HUES6 (cell line): ENCODE data around the gene CA9.
A peak's percentile ranks its signal among the peaks of the same experiment; 100 is the strongest.

Experiments
- H3K27ac ChIP-seq: 2 replicates; pipeline ENCODE4 v1.7.0; 2013; ENCODE audit warnings: low read depth, mild to moderate bottlenecking, low read length, inconsistent platforms
- H3K27me3 ChIP-seq: 2 replicates; pipeline ENCODE4 v1.6.1; 2013; ENCODE audit warnings: low read length; ENCODE audit not compliant: control insufficient read depth, insufficient read depth
- H3K36me3 ChIP-seq: 2 replicates; pipeline ENCODE4 v1.6.1; 2013; ENCODE audit warnings: low read length; ENCODE audit not compliant: control insufficient read depth, insufficient read depth
- H3K4me1 ChIP-seq: 2 replicates; pipeline ENCODE4 v1.6.1; 2013; ENCODE audit warnings: low read length; ENCODE audit not compliant: control insufficient read depth, insufficient read depth
- H3K4me3 ChIP-seq: 2 replicates; pipeline ENCODE4 v1.5.1; 2013; ENCODE audit warnings: low read depth, low read length
- H3K9ac ChIP-seq: one replicate; pipeline ENCODE4 v1.6.1; 2013; ENCODE audit warnings: mild to moderate bottlenecking, low read length
- H3K9me3 ChIP-seq: 2 replicates; pipeline ENCODE4 v1.6.1; 2013; ENCODE audit warnings: low read depth, low read length; ENCODE audit not compliant: control insufficient read depth, insufficient read depth

Gene CA9

DNA sequence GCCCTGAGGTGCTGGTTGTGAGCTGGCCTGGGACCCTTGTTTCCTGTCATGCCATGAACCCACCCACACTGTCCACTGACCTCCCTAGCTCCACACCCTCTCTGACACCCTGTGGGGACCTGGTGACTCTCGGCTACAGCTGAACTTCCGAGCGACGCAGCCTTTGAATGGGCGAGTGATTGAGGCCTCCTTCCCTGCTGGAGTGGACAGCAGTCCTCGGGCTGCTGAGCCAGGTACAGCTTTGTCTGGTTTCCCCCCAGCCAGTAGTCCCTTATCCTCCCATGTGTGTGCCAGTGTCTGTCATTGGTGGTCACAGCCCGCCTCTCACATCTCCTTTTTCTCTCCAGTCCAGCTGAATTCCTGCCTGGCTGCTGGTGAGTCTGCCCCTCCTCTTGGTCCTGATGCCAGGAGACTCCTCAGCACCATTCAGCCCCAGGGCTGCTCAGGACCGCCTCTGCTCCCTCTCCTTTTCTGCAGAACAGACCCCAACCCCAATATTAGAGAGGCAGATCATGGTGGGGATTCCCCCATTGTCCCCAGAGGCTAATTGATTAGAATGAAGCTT lies 6.1 kb downstream of the CA9 start:
- Histone ChIP-seq H3K27me3 (peaks cover 6% of the 10 kb centered on the region), H3K4me3 (no peak overlapping the region), H3K9ac (no peak overlapping the region), H3K9me3 (no peaks in the 10 kb centered on the region), H3K36me3 (peaks cover 36% of the 10 kb centered on the region), H3K4me1 (peaks cover 24% of the 10 kb centered on the region), H3K27ac (no peak overlapping the region)

DNA sequence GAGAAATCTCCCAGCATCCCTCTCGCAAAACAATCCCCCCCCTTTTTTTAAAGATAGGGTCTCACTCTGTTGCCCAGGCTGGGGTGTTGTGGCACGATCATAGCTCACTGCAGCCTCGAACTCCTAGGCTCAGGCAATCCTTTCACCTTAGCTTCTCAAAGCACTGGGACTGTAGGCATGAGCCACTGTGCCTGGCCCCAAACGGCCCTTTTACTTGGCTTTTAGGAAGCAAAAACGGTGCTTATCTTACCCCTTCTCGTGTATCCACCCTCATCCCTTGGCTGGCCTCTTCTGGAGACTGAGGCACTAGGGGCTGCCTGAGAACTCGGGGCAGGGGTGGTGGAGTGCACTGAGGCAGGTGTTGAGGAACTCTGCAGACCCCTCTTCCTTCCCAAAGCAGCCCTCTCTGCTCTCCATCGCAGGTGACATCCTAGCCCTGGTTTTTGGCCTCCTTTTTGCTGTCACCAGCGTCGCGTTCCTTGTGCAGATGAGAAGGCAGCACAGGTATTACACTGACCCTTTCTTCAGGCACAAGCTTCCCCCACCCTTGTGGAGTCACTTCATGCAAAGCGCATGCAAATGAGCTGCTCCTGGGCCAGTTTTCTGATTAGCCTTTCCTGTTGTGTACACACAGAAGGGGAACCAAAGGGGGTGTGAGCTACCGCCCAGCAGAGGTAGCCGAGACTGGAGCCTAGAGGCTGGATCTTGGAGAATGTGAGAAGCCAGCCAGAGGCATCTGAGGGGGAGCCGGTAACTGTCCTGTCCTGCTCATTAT lies 6.8 kb downstream of the CA9 start:
- Histone ChIP-seq H3K27me3 (peaks cover 6% of the 10 kb centered on the region), H3K4me3 (no peak overlapping the region), H3K4me1 (peaks cover 24% of the 10 kb centered on the region), H3K36me3 (peaks cover 43% of the 10 kb centered on the region), H3K27ac (no peak overlapping the region), H3K9ac (no peak overlapping the region), H3K9me3 (no peaks in the 10 kb centered on the region)

DNA sequence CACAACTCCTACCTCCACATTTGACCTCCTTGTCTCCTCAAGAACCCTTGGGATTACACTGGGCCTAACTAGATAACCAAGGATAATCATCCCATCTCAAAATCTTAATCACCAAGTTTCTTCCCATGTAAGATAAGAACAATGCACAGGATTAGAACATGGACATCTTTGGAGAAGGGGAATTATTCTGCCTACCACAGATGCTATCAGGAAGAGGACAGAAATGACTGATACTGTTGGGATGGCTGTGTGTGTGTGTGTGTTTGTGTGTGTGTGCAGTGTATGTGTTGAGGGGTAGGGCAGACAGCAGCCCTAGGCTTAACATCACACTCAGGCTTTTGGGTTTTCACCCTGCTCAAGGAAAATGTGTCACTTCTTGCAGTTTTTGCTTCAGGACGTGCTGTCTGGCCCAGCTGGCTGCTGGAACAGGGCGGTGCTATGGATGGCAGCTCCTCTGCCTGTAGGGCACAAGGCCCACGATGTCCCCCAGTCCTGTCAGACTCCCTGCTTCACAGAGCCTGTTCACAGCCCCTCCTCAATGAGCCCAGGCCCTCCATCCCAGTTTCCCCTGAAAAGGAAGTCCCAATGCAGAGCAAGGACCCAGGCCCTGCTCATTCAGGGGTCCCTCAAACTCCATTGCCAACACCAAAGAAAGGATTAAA lies 7.7 kb downstream of the CA9 start:
- Histone ChIP-seq H3K4me1 (peaks cover 19% of the 10 kb centered on the region), H3K27me3 (peaks cover 2% of the 10 kb centered on the region; the same call in 1 of the 2 replicates), H3K9ac (peak overlapping the region; percentile 3), H3K9me3 (no peaks in the 10 kb centered on the region), H3K36me3 (peaks cover 51% of the 10 kb centered on the region), H3K27ac (no peak overlapping the region), H3K4me3 (no peak overlapping the region)

DNA sequence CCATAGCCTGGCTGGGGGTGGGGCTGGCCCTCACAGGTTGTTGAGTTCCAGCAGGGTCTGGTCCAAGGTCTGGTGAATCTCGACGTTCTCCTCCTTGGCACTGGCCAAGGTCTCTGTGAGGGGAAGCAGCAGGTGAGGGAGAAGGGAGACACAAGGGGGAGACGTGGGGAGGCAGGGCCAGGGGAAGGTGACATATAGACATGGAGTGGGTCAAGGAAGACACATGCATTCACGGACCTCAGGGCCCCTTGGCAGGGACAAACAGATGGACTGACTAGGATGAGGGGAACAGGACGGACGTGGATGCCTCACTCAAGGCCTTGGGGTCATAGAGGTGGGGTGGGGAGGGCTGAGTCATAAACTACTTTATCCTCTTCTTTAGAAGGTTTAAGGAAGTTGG lies 8.3 kb downstream of the CA9 start:
- no peak overlapping the region for H3K4me3 ChIP-seq
- H3K36me3 ChIP-seq, result peaks cover 56% of the 10 kb centered on the region
- H3K4me1 ChIP-seq, result peaks cover 18% of the 10 kb centered on the region
- H3K27me3 ChIP-seq, result no peaks in the 10 kb centered on the region
- no peaks in the 10 kb centered on the region for H3K9me3 ChIP-seq
- no peak overlapping the region for H3K27ac ChIP-seq
- no peak overlapping the region for H3K9ac ChIP-seq

DNA sequence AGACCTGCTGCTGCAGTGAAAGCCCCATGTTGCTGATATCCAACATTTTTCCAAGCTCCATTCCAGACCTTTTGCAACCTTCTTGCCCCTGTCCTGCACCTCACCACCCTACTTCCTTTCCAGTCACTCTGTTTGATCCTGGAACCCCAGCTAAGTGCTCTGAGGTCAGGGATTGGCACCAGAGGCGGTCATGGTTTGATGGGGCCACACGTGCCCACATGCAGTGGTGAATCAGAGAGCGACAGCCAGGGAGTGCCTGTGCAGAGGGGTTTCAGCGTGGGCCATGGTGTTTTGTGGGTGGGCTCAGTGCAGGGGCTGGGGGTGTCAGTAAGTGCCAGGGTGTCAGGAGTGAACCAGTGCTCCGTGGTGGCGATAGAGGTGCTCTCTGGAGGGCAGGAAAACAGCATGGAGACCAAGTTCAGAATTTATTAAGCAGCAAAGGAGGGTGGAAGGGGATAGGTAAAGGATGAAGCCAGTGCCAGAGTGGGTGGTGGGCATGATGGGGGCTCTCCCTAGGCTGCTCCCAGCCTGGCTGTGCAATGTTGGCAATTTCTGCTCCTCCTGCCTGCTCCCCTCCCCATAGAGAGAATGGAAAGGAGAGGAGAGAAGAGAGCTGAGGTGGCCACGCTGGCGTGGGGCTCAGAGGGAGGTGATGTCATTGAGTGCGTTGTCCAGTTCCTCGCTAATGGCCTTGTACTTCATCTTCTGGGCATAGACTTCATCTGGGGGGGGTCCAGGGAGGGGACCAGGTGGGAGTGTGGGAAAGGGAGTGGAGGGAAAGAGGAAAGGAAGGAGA lies 9.0 kb downstream of the CA9 start:
- H3K9me3 ChIP-seq, result no peaks in the 10 kb centered on the region
- H3K27me3 ChIP-seq, result no peaks in the 10 kb centered on the region
- peaks cover 63% of the 10 kb centered on the region for H3K36me3 ChIP-seq
- H3K4me3 ChIP-seq, result no peak overlapping the region
- no peak overlapping the region for H3K27ac ChIP-seq
- peaks cover 18% of the 10 kb centered on the region for H3K4me1 ChIP-seq
- H3K9ac ChIP-seq, result no peak overlapping the region

DNA sequence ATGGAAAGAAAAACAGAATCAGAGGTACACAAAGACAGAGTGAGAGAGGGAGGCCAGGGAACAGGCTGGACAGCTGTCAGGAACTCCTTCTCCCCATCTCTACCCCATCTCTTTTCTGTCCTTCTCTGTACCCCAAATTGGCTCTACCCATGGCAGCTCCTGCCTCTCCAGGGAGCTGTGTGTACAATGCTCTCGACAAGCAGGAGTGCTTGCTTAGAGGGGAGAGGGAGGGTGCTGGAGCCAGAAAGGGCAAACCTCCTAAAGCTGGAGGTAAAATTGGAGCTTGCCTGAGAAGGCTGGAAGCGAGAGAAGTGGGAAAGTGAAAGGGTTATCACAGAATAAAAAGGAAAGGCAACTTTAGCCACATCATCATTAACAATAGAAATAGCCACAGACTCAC lies 9.6 kb downstream of the CA9 start:
- Histone ChIP-seq H3K27me3 (no peaks in the 10 kb centered on the region), H3K27ac (no peak overlapping the region), H3K9ac (no peak overlapping the region), H3K36me3 (peaks cover 69% of the 10 kb centered on the region), H3K4me1 (peaks cover 22% of the 10 kb centered on the region), H3K9me3 (no peaks in the 10 kb centered on the region), H3K4me3 (no peak overlapping the region)

DNA sequence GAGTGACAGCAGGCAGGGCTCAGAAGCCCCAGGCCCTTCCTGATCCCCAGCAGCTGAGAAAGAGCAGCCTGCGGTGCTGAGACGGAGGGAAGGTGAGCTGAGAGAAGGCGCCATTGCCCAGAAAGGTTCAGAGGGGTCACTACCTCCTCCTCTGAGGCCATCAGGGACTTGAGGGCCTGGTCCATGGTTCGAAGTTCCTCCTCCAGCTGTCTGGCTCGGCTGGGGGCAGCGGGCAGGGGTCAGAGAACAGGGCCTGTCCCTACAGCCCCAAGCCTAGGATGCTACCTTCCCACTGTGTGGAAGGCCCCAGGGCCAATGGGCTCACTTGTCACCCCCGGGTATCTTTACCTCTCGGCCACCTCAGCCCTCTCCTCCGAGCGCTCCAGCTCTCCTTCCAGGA lies 11.2 kb downstream of the CA9 start:
- Histone ChIP-seq H3K27me3 (no peaks in the 10 kb centered on the region), H3K27ac (no peak overlapping the region), H3K9me3 (no peaks in the 10 kb centered on the region), H3K4me3 (no peak overlapping the region), H3K9ac (no peak overlapping the region), H3K36me3 (peaks cover 74% of the 10 kb centered on the region), H3K4me1 (peaks cover 26% of the 10 kb centered on the region)

DNA sequence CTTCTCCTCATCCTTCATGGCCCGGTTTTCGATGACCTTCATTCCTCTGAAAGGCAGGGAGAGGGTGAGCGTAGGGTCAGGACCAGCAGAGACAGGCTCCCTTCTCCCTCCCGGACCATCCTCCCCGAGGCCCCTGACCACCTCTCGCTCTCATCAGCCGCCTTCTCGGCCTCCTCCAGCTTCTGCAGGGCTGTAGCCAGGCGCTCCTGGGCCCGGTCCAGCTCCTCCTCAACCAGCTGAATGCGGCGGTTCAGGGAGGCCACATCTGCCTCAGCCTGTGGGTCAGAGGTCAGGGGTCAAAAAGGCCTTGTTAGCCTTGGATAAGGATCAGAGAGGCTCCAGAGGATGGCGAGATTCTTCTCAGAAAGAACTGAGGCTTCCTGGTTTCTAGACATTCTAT lies 11.8 kb downstream of the CA9 start:
- Histone ChIP-seq H3K9me3 (no peaks in the 10 kb centered on the region), H3K27me3 (no peaks in the 10 kb centered on the region), H3K4me1 (peaks cover 20% of the 10 kb centered on the region), H3K4me3 (no peak overlapping the region), H3K36me3 (peaks cover 74% of the 10 kb centered on the region), H3K27ac (no peak overlapping the region), H3K9ac (no peak overlapping the region)

DNA sequence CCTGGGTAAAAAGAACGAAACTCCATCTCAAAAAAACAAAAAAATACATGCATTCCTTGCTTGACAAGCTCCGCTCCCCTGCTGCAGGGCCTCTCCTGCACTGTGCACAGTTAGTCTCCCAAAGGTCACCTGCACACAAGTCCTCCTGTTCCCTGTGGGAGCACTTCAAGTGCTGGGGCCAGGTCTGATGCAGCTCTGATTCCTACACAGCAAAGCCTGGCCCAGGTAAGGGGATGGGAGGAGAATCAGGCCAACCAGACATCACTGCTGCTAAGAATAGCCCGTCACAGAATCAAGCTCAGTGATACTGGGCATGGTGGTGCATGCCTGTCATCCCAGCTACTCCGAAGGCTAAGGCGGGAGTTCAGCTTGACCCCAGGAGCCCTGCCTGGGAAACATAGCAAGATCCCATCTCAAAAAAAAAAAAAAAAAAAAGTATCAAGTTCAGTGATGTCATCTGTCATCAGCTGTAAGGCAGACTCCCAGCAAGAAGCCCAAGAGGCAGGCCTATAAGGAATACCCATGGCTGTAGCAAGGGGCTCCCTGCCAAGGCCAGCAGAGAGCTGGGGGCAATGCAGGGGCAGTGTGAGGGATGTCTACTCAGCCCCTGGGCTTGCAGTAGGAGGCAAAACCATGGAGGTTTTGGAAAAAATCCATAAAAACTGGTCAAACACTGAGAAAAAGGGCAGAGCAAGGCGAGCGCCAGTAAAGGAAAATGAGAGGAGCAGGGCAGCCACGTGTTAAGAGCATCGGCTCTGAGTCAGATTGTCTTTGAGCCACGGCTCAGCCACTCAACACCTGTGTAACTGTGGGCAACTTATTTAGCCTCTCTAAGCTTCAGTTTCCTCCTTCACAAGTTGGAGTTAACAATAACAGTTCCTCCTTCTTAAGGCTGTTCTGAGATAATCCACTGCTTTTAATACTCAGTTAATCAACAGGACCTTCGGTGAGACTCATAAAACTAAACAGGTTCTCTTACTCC lies 12.8 kb downstream of the CA9 start:
- H3K4me3 ChIP-seq, result no peak overlapping the region
- no peaks in the 10 kb centered on the region for H3K9me3 ChIP-seq

DNA sequence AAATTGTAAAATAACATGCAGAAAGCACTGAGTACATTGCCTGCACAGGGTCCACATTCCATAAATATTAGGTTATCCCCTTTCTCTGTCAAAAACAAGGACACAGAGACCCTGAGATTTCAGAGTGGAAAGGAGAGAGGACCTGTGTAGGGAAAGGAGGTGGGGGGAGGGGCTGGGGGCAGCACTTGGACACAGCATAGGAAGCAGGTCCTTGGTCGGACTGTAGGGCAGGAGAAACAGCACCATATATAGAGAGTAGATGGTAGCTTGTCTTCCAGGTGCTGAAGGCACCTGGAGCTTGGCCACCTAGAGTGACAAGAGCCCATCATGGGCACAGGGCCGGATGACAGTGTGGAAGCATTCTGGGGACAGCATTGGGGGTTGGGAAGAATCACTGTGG lies 13.6 kb downstream of the CA9 start:
- Histone ChIP-seq H3K4me1 (peaks cover 15% of the 10 kb centered on the region; the same call in 1 of the 2 replicates), H3K36me3 (peaks cover 63% of the 10 kb centered on the region), H3K27me3 (no peaks in the 10 kb centered on the region), H3K9me3 (no peaks in the 10 kb centered on the region), H3K27ac (no peak overlapping the region), H3K4me3 (no peak overlapping the region), H3K9ac (no peak overlapping the region)

More for the DNA sequence above, 12.8 kb downstream of the CA9 start:
- H3K9ac ChIP-seq, result no peak overlapping the region
- H3K36me3 ChIP-seq, result peaks cover 71% of the 10 kb centered on the region
- no peaks in the 10 kb centered on the region for H3K27me3 ChIP-seq
- H3K4me1 ChIP-seq, result peaks cover 13% of the 10 kb centered on the region; the same call in 1 of the 2 replicates
- H3K27ac ChIP-seq, result no peak overlapping the region
